HL-60/S4 (cell line): ENCODE data around the gene ZBED2.

Experiments
- in situ Hi-C: fragments of 300-500 bp; cut with MboI; formaldehyde crosslinking; loops from 2 replicates; pipeline ENCODE4 v1.14.3; 2022; ENCODE audit warnings: low sequenced_read_pairs

Gene ZBED2

GRCh38 chr3:111604119-111604518, 9.0 kb upstream of the ZBED2 start:
- in situ Hi-C loops = no loop called here

GRCh38 chr3:111603679-111604078, 8.5 kb upstream of the ZBED2 start:
- in situ Hi-C loops = no loop called here

GRCh38 chr3:111601810-111602209, 6.7 kb upstream of the ZBED2 start:
- in situ Hi-C loops = no loop called here

GRCh38 chr3:111598552-111598951, 3.4 kb upstream of the ZBED2 start:
- in situ Hi-C loops = no loop called here

- in situ Hi-C loops = no loop called here
Observed at GRCh38 chr3:111598139-111598538, 3.0 kb upstream of the ZBED2 start.

- in situ Hi-C loops = no loop called here
Observed at GRCh38 chr3:111596328-111596727, 1.2 kb upstream of the ZBED2 start.

- in situ Hi-C loops = no loop called here
Observed at GRCh38 chr3:111594781-111595180, 365 bp downstream of the ZBED2 start.

- in situ Hi-C loops = no loop called here
Observed at GRCh38 chr3:111594205-111594604, 941 bp downstream of the ZBED2 start.

- in situ Hi-C loops = no loop called here
Observed at GRCh38 chr3:111593666-111594065, 1.5 kb downstream of the ZBED2 start.

- in situ Hi-C loops = no loop called here
Observed at GRCh38 chr3:111592936-111593335, 2.2 kb downstream of the ZBED2 start.

GRCh38 chr3:111592143-111592542, 3.0 kb downstream of the ZBED2 start:
- in situ Hi-C loops = no loop called here

GRCh38 chr3:111591555-111591954, 3.6 kb downstream of the ZBED2 start:
- in situ Hi-C loops = no loop called here

- in situ Hi-C loops = no loop called here
Observed at GRCh38 chr3:111590143-111590491, 5.0 kb downstream of the ZBED2 start.

GRCh38 chr3:111589303-111590142, 5.6 kb downstream of the ZBED2 start:
- in situ Hi-C loops = no loop called here

- in situ Hi-C loops = no loop called here
Observed at GRCh38 chr3:111588527-111588926, 6.6 kb downstream of the ZBED2 start.

GRCh38 chr3:111585217-111585616, 9.9 kb downstream of the ZBED2 start:
- in situ Hi-C loops = no loop called here

GRCh38 chr3:111584744-111585143, 10.4 kb downstream of the ZBED2 start:
- in situ Hi-C loops = no loop called here

GRCh38 chr3:111582120-111582474, 13.0 kb downstream of the ZBED2 start:
- in situ Hi-C loops = no loop called here

GRCh38 chr3:111581403-111582119, 13.6 kb downstream of the ZBED2 start:
- in situ Hi-C loops = no loop called here

GRCh38 chr3:111579495-111579894, 15.7 kb downstream of the ZBED2 start:
- in situ Hi-C loops = no loop called here

GRCh38 chr3:111578867-111579266, 16.3 kb downstream of the ZBED2 start:
- in situ Hi-C loops = no loop called here
